ENCODE measurements around the gene UGGT1.

The UGGT1 gene

DNA sequence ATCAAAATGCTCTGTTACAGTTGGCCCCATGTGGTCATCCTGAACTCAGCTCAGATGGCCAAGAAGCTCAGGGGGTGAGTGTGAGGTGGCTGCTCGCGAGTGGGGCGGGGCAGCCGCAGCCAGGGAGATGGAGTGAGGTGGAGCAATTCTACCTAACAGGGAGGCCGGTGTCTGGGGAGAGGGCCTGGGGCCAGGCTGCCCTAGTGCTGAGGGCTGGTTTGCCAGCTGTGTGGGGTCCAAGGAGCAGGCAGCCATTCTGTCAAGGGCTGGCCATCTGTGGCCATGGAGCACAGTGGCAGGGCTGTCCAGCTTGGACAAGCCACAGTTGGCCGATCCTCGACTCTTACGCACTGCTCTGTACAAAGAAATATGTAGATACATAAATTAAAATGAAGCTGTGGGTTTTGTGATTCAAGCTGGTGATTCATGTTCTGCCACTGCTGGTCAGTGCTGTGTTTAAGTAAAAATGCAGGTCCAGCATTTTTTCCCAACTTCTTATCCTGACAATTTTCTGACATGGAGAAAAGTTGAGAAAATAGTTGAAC, 145.6 kb downstream of the UGGT1 start:
- Mint-ChIP-seq H3K36me3 (no peaks in the 10 kb centered on the region), H3K27me3 (no peaks in the 10 kb centered on the region), H3K27ac (no peak overlapping the region), H3K4me3 (no peak overlapping the region), H3K9me3 (ENCODE audit: low read depth) (no peaks in the 10 kb centered on the region), H3K4me1 (ENCODE audit: low read depth) (peaks cover 5% of the 10 kb centered on the region)

- peaks cover 5% of the 10 kb centered on the region for H3K4me1 Mint-ChIP-seq (ENCODE audit: low read depth)
- H3K36me3 Mint-ChIP-seq = no peaks in the 10 kb centered on the region
- no peaks in the 10 kb centered on the region for H3K9me3 Mint-ChIP-seq (ENCODE audit: low read depth)
- no peak overlapping the region for H3K27ac Mint-ChIP-seq
- H3K4me3 Mint-ChIP-seq = no peak overlapping the region
- no peaks in the 10 kb centered on the region for H3K27me3 Mint-ChIP-seq
Measured at GRCh38 chr2:128237081-128237534, 146.1 kb downstream of the UGGT1 start.

DNA sequence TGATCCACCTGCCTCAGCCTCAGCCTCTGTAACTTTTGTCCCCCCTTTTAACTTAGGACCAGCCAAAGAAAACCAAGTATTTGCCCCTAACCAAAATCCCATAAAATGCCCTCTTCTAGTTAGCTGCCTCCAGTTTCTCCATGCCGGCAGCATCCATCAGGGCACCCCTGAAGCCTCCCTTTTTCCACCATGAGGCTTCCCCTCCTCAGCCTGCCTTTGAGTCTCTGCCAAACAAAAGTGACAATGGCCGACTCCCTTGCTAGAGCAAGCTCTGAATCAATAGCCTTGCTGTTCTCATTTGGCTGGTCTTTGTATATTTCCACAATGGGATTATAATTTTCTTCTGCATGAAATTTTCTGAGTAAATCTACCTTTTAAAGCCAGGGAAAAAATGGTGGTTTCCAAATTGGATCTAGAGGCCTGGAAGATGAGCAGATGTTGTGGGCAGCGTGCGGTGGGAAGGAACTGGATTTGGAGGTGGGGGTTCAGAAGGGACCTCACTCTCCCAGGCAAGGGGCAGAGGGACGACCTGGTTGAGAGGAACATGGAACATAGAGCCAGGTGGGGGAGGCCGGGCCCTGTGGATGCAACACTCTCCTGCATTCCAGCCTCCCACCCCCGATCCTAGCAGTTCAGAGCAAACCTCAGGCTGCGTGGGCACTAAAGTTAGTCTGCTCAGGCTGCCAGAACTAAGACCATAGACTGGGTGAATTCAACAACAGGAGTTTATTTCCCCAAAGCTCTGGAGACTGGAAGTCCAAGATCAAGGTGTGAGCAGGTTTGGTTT, 147.1 kb downstream of the UGGT1 start:
- no peaks in the 10 kb centered on the region for H3K9me3 Mint-ChIP-seq (ENCODE audit: low read depth)
- H3K27ac Mint-ChIP-seq = no peak overlapping the region
- H3K36me3 Mint-ChIP-seq = no peaks in the 10 kb centered on the region
- H3K4me3 Mint-ChIP-seq = no peak overlapping the region
- H3K4me1 Mint-ChIP-seq (ENCODE audit: low read depth) = peaks cover 3% of the 10 kb centered on the region
- H3K27me3 Mint-ChIP-seq = no peaks in the 10 kb centered on the region

- Mint-ChIP-seq H3K27ac (no peak overlapping the region), H3K4me3 (no peak overlapping the region)
Measured at GRCh38 chr2:128241896-128242295, 150.9 kb downstream of the UGGT1 start.

More at GRCh38 chr2:128241896-128242295, 150.9 kb downstream of the UGGT1 start:
- no peaks in the 10 kb centered on the region for H3K36me3 Mint-ChIP-seq
- H3K4me1 Mint-ChIP-seq (ENCODE audit: low read depth) = peaks cover 4% of the 10 kb centered on the region
- no peaks in the 10 kb centered on the region for H3K9me3 Mint-ChIP-seq (ENCODE audit: low read depth)
- H3K27me3 Mint-ChIP-seq = no peaks in the 10 kb centered on the region
